ENCODE results near the gene GRK5. TPM values are rescaled to one million over a fixed set of nuclear protein-coding genes. Genes with fewer than 3 reads are reported as not detected.

The GRK5 gene
- total RNA-seq, 1 experiment from 2014 or later, result 4.5 TPM

DNA sequence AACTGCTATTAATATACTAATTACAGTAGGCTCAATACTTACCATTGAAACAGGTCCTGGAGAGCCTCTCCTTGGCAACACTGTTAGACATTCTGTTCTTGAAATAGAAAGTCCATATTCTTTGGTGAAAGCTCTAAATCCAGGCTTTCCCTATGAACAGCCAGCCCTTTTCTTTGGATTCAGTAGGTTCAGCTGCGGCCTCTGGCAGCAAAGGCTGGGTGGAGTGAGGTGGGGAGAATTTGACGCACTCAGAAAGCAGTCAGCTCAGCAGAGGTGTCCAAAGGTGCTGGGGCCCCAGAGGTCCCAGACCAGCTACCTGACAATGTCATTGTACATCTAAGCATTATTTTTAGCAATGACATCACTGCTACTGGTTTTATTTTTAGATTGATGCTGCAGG, 146.1 kb downstream of the GRK5 start:
- DNase-seq (no peak), ATAC-seq (no peak)
- Histone ChIP-seq H4K20me1 (ENCODE audit: low read length) (no peaks in the 10 kb centered on the region), H3K79me2 (ENCODE audit: low read length) (no peaks in the 10 kb centered on the region), H3K9me3 (ENCODE audit: low read length) (no peaks in the 10 kb centered on the region), H3K27ac (ENCODE audit: low read length) (no peak overlapping the region), H2AFZ (ENCODE audit: low read length) (no peak overlapping the region), H3K36me3 (ENCODE audit: low read depth, low read length) (peaks cover 5% of the 10 kb centered on the region; the same call in 1 of the 2 replicates), H3K27me3 (ENCODE audit: low read length) (no peaks in the 10 kb centered on the region), H3K4me3 (ENCODE audit: low read length) (no peak overlapping the region), H3K4me2 (ENCODE audit: low read length) (no peak overlapping the region), H3K9ac (ENCODE audit: low read length) (no peak overlapping the region), H3K9me2 (replicated peaks; ENCODE audit: low read length) (no peaks in the 10 kb centered on the region), H3F3A (ENCODE audit: low read length, unreplicated experiment) (no peaks in the 10 kb centered on the region), H3K4me1 (ENCODE audit: insufficient read depth, low read length) (no peaks in the 10 kb centered on the region)
- TF ChIP-seq, protein P1, sequence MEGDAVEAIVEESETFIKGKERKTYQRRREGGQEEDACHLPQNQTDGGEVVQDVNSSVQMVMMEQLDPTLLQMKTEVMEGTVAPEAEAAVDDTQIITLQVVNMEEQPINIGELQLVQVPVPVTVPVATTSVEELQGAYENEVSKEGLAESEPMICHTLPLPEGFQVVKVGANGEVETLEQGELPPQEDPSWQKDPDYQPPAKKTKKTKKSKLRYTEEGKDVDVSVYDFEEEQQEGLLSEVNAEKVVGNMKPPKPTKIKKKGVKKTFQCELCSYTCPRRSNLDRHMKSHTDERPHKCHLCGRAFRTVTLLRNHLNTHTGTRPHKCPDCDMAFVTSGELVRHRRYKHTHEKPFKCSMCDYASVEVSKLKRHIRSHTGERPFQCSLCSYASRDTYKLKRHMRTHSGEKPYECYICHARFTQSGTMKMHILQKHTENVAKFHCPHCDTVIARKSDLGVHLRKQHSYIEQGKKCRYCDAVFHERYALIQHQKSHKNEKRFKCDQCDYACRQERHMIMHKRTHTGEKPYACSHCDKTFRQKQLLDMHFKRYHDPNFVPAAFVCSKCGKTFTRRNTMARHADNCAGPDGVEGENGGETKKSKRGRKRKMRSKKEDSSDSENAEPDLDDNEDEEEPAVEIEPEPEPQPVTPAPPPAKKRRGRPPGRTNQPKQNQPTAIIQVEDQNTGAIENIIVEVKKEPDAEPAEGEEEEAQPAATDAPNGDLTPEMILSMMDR (conservative IDR thresholded peaks at IDR 0.05; ENCODE audit: low read depth, low read length), result no peak
- TF ChIP-seq EZH2phosphoT487 (IDR thresholded peaks at IDR 0.05; ENCODE audit: borderline replicate concordance, low read length) (no peak), EZH2 (IDR thresholded peaks at IDR 0.05; ENCODE audit: low read length, unreplicated experiment) (no peak)
- ChIA-PET POLR2A (ENCODE audit: unreplicated experiment) (no interaction called here), CTCF (no interaction called here)
- intact Hi-C loops (cut with micrococcal nuclease), result no loop called here
- no TSS peak for BruUV-seq (replicated peaks)

- peak; percentile 5 for DNase-seq
- no peak overlapping the region for H2AFZ ChIP-seq (ENCODE audit: low read length)
- intact Hi-C loops (cut with micrococcal nuclease), result no loop called here
- POLR2A ChIA-PET (ENCODE audit: unreplicated experiment), result no interaction called here
- H3K4me1 ChIP-seq (ENCODE audit: insufficient read depth, low read length), result no peaks in the 10 kb centered on the region
- H3K27ac ChIP-seq (ENCODE audit: low read length), result no peak overlapping the region
- ATAC-seq, result no peak
- H3K4me3 ChIP-seq (ENCODE audit: low read length), result no peak overlapping the region
- H3K9me3 ChIP-seq (ENCODE audit: low read length), result no peaks in the 10 kb centered on the region
- H3K9me2 ChIP-seq (replicated peaks; ENCODE audit: low read length), result no peaks in the 10 kb centered on the region
- no peaks in the 10 kb centered on the region for H3K27me3 ChIP-seq (ENCODE audit: low read length)
- no peak for TF ChIP-seq EZH2 (IDR thresholded peaks at IDR 0.05; ENCODE audit: low read length, unreplicated experiment)
- TF ChIP-seq, protein P1 (conservative IDR thresholded peaks at IDR 0.05; ENCODE audit: low read depth, low read length), result peak; percentile 48
- no TSS peak for BruUV-seq (replicated peaks)
- no peak overlapping the region for H3K4me2 ChIP-seq (ENCODE audit: low read length)
- CTCF ChIA-PET, result no interaction called here
- H3K36me3 ChIP-seq (ENCODE audit: low read depth, low read length), result peaks cover 5% of the 10 kb centered on the region; the same call in 1 of the 2 replicates
- H3K79me2 ChIP-seq (ENCODE audit: low read length), result no peaks in the 10 kb centered on the region
- no peaks in the 10 kb centered on the region for H4K20me1 ChIP-seq (ENCODE audit: low read length)
- no peak overlapping the region for H3K9ac ChIP-seq (ENCODE audit: low read length)
- H3F3A ChIP-seq (ENCODE audit: low read length, unreplicated experiment), result no peaks in the 10 kb centered on the region
Observed at GRCh38 chr10:119355930-119356329, 148.6 kb downstream of the GRK5 start.

DNA sequence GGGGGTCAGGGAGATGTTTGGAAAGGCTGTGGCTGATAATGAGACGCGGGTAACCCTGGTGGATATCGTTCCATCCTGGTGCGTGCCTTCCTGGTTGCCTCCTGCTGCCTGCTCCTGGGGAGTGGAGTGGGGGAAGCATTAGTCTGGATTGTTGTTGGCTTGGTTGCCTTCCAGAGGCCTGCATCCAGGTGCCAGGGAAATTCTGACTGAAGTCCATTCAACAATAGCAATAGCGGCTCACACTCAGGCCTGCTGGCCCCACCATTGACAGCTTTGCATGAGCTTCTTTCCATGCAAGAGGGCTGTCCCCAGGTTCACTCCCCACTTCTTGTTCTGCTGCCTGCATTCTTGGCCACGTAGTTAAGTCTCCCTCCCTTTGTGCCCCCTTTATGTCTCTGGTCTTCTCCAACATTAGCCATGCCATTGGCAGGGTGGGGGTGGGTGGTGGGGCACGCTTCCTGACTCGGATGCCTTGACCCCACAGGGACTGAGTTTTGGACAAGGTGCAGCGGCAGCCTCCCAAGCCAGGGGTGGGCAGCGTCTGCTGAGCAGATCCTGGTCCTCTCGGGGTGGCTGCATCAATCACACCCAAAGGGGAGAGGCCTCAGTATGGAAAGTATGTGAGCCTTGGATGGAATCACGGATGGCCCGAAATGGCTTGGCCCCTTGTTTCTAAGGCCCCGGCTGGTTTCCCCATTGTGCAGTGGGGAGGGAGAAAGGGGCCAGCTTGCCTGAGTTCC, 150.2 kb downstream of the GRK5 start:
- TF ChIP-seq, protein P1 (conservative IDR thresholded peaks at IDR 0.05; ENCODE audit: low read depth, low read length), result no peak
- no peak for TF ChIP-seq EZH2 (IDR thresholded peaks at IDR 0.05; ENCODE audit: low read length, unreplicated experiment)
- TF ChIP-seq EZH2phosphoT487 (IDR thresholded peaks at IDR 0.05; ENCODE audit: borderline replicate concordance, low read length), result no peak
- H3K9me2 ChIP-seq (replicated peaks; ENCODE audit: low read length), result no peaks in the 10 kb centered on the region
- peaks cover 5% of the 10 kb centered on the region; the same call in 1 of the 2 replicates for H3K36me3 ChIP-seq (ENCODE audit: low read depth, low read length)
- no peak overlapping the region for H3K4me2 ChIP-seq (ENCODE audit: low read length)
- H3F3A ChIP-seq (ENCODE audit: low read length, unreplicated experiment), result no peaks in the 10 kb centered on the region
- H3K9ac ChIP-seq (ENCODE audit: low read length), result no peak overlapping the region
- ChIA-PET POLR2A (ENCODE audit: unreplicated experiment) (no interaction called here), CTCF (no interaction called here)
- H3K4me1 ChIP-seq (ENCODE audit: insufficient read depth, low read length), result no peaks in the 10 kb centered on the region
- BruUV-seq (replicated peaks), result no TSS peak
- no peak overlapping the region for H2AFZ ChIP-seq (ENCODE audit: low read length)
- H3K79me2 ChIP-seq (ENCODE audit: low read length), result no peaks in the 10 kb centered on the region
- ATAC-seq (no peak), DNase-seq (no peak)
- H3K27me3 ChIP-seq (ENCODE audit: low read length), result no peaks in the 10 kb centered on the region
- H3K4me3 ChIP-seq (ENCODE audit: low read length), result no peak overlapping the region
- no peaks in the 10 kb centered on the region for H3K9me3 ChIP-seq (ENCODE audit: low read length)
- no peak overlapping the region for H3K27ac ChIP-seq (ENCODE audit: low read length)
- no peaks in the 10 kb centered on the region for H4K20me1 ChIP-seq (ENCODE audit: low read length)
- intact Hi-C loops (cut with micrococcal nuclease), result no loop called here
